Natural killer cell (primary cell): ENCODE results near the gene GALNT5. TPM values are rescaled to one million over a fixed set of nuclear protein-coding genes. Genes with fewer than 3 reads are reported as not detected.

ENCODE experiments used
- ATAC-seq, 3 donors: fragments of 150-1000 bp in 2 of 3; fragments of 200-7000 bp in 1 of 3; cut with Tn5 transposase; 1 replicate in 1 of 3; 2 replicates in 2 of 3; pipeline ENCODE4 v1.10.0; 2021; ENCODE audit warnings: mild to moderate bottlenecking in 2 of 3, moderate library complexity in 2 of 3
- DNase-seq, 2 donors: peaks; one replicate each; pipeline versions ENCODE4 v3.0.0 to v3.0.0-alpha.2; 2013 to 2021; ENCODE audit warnings: mixed read lengths in 1 of 2
- H3K27ac ChIP-seq: one replicate; pipeline ENCODE4 v1.5.1; 2013; ENCODE audit warnings: mild to moderate bottlenecking, low read length
- H3K27me3 ChIP-seq: one replicate; pipeline ENCODE4 v1.6.1; 2013; ENCODE audit warnings: low read length; ENCODE audit not compliant: control insufficient read depth, insufficient read depth
- H3K36me3 ChIP-seq: one replicate; pipeline ENCODE4 v1.6.1; 2013; ENCODE audit warnings: low read length; ENCODE audit not compliant: control insufficient read depth, insufficient read depth
- H3K4me1 ChIP-seq: one replicate; pipeline ENCODE4 v1.6.1; 2013; ENCODE audit warnings: low read length; ENCODE audit not compliant: control insufficient read depth, insufficient read depth
- H3K4me3 ChIP-seq: one replicate; pipeline ENCODE4 v1.5.1; 2013; ENCODE audit warnings: low read length
- H3K9me3 ChIP-seq: one replicate; pipeline ENCODE4 v1.6.1; 2013; ENCODE audit warnings: low read length; ENCODE audit not compliant: control insufficient read depth, insufficient read depth
- H3K27ac Mint-ChIP-seq, 2 donors: one replicate each; pipeline ENCODE4 v1.8.0; 2022; ENCODE audit warnings: mild to moderate bottlenecking in 2 of 2, mixed read lengths in 2 of 2, moderate library complexity in 1 of 2
- H3K27me3 Mint-ChIP-seq, 2 donors: one replicate each; pipeline ENCODE4 v1.8.0; 2022; ENCODE audit warnings: low read depth in 2 of 2, mixed read lengths in 2 of 2
- H3K36me3 Mint-ChIP-seq: one replicate; pipeline ENCODE4 v1.8.0; 2022; ENCODE audit warnings: mixed read lengths
- H3K4me1 Mint-ChIP-seq, 2 donors: one replicate each; pipeline ENCODE4 v1.8.0; 2022; ENCODE audit warnings: mixed read lengths in 2 of 2
- H3K4me3 Mint-ChIP-seq: one replicate; pipeline ENCODE4 v1.8.0; 2022; ENCODE audit warnings: mild to moderate bottlenecking, moderate library complexity, mixed read lengths
- H3K9me3 Mint-ChIP-seq, 2 donors: one replicate each; pipeline ENCODE4 v1.8.0; 2022; ENCODE audit warnings: mixed read lengths in 2 of 2
- CTCF ChIP-seq: fragments of 200-600 bp; IDR thresholded peaks from one replicate; pipeline ENCODE4 v1.8.0; 2022; ENCODE audit warnings: antibody characterized with exemption
- WGBS: methylation state at CpG from one replicate; pipeline ENCODE4 v1.1.7; 2013; ENCODE audit warnings: missing lambda C conversion rate; ENCODE audit not compliant: insufficient coverage; 5-methylcytosine and 5-hydroxymethylcytosine counted together
- intact Hi-C: fragments of 100-400 bp; cut with micrococcal nuclease; formaldehyde crosslinking; loops from one replicate; pipeline ENCODE4 v1.14.2; 2022
- total RNA-seq, 4 donors: library from RNA; stranded (reverse); fragments of 120-200 nt in 1 of 4; gene quantifications; one replicate each; pipeline versions ENCODE4 v1.2.3 to v1.2.4, GENCODE V29; 2013 to 2022

GALNT5 gene
- total RNA-seq, 3 donors from 2014 or later (not counting 1 experiment from before 2014, with no cell fraction given) = not detected

DNA sequence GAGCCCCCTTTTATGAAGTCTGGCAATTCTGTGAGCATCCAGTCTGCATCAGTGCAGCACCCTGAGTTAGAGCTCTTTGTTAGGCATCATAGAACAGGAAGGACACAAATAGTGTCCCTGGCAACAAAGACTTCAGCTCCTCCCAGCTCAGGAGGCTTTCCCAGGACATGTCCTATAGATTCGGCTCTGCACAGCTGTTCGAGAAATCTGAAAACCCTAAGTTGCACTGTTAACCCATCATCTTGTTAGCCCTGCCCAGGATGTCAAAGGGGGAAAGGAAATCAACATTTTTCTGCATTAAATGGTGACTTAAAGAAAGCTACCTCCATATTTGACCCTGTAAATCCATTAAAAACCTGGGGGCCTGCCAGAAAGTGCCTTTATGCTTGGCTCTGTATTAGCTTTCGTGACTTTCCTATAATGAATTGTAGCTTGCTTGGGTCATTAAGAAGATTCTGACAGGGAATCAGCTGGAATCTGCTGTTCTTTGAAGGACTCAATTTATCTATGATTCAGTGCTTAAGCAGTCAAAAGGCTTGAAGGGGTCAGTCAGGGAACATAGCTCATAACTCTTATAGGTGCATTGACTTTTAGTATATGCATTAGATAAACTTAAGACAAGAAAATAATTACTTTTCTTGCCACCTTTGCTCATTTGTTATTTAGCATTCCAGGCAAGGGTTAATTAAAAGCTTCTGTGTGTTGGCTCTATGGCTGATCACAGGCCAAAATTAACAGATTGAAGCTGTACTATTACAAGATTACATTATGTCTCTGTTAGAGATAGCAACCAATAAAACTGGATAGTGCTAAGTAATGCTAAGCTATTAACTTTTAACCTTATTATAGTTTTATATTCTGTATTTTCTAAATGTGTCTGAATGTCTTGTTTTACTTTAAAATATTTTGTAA lies 47.6 kb downstream of the GALNT5 start:
- H3K9me3 ChIP-seq = no peaks in the 10 kb centered on the region
- Mint-ChIP-seq H3K36me3 (no peaks in the 10 kb centered on the region), H3K4me3 (no peak overlapping the region), H3K4me1 (no peaks in the 10 kb centered on the region), H3K27me3 (peaks cover 8 to 36% of the 10 kb centered on the region in 2 donors), H3K9me3 (no peaks in the 10 kb centered on the region), H3K27ac (no peak overlapping the region)
- no peak for TF ChIP-seq CTCF
- H3K27me3 ChIP-seq = no peaks in the 10 kb centered on the region
- WGBS = 64% methylated on average over 3 of the region's 3 CpGs
- no peak for DNase-seq
- ATAC-seq = no peak
- no peak overlapping the region for H3K4me3 ChIP-seq
- no peaks in the 10 kb centered on the region for H3K36me3 ChIP-seq
- intact Hi-C loops = no loop called here
- no peaks in the 10 kb centered on the region for H3K4me1 ChIP-seq
- no peak overlapping the region for H3K27ac ChIP-seq

GRCh38 chr2:157305723-157306110 lies 48.2 kb downstream of the GALNT5 start:
- no peaks in the 10 kb centered on the region for H3K36me3 Mint-ChIP-seq
- no peak overlapping the region for H3K4me3 ChIP-seq
- H3K27me3 Mint-ChIP-seq = peaks cover 8 to 36% of the 10 kb centered on the region in 2 donors
- DNase-seq (no peak), ATAC-seq (no peak)
- no peak for TF ChIP-seq CTCF
- H3K4me1 Mint-ChIP-seq = no peaks in the 10 kb centered on the region
- H3K27me3 ChIP-seq = no peaks in the 10 kb centered on the region
- H3K4me1 ChIP-seq = no peaks in the 10 kb centered on the region
- H3K4me3 Mint-ChIP-seq = no peak overlapping the region
- no peaks in the 10 kb centered on the region for H3K36me3 ChIP-seq
- intact Hi-C loops = no loop called here
- WGBS = 100% methylated on average over 2 of the region's 4 CpGs
- H3K9me3 ChIP-seq = no peaks in the 10 kb centered on the region
- H3K27ac Mint-ChIP-seq = no peak overlapping the region
- H3K27ac ChIP-seq = no peak overlapping the region
- no peaks in the 10 kb centered on the region for H3K9me3 Mint-ChIP-seq

DNA sequence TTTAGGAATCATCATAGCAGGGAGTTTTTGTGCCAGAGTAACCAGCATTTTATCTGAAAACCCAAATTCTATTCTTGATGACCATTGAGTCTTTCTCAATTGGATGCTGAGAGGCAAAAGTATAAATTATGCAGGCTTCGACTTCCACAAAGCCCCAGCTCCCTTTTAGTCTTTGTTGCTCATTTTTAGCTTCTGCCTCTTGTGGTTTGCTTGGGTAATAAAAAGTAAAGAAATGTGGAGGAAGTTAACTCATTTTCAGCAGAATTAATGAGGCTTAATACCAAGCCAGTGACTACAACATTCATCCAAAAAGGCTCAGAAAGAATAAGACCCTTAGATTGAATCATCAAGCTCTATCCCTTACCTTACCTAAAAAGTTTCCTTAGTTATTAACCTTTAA lies 49.5 kb downstream of the GALNT5 start:
- Histone ChIP-seq H3K27me3 (no peaks in the 10 kb centered on the region), H3K36me3 (no peaks in the 10 kb centered on the region), H3K4me3 (no peak overlapping the region), H3K27ac (no peak overlapping the region), H3K9me3 (no peaks in the 10 kb centered on the region), H3K4me1 (no peaks in the 10 kb centered on the region)
- no peak overlapping the region for H3K4me3 Mint-ChIP-seq
- WGBS = 0% methylated on average over 1 of the region's 1 CpG
- H3K27me3 Mint-ChIP-seq = peaks cover 12 to 32% of the 10 kb centered on the region in 2 donors
- no peak for TF ChIP-seq CTCF
- intact Hi-C loops = no loop called here
- ATAC-seq (no peak), DNase-seq (peak in 1 of 2 donors; percentile 29)
- H3K27ac Mint-ChIP-seq = no peak overlapping the region
- no peaks in the 10 kb centered on the region for H3K9me3 Mint-ChIP-seq
- no peaks in the 10 kb centered on the region for H3K36me3 Mint-ChIP-seq
- no peaks in the 10 kb centered on the region for H3K4me1 Mint-ChIP-seq
